HG03460 (cell line): ENCODE data around the gene ZBTB9.

Experiments used
- ATAC-seq: cut with Tn5 transposase; IDR thresholded peaks from one replicate; pipeline ENCODE4 v1.9.1; 2021; ENCODE audit not compliant: unreplicated experiment

The ZBTB9 gene, protein sequence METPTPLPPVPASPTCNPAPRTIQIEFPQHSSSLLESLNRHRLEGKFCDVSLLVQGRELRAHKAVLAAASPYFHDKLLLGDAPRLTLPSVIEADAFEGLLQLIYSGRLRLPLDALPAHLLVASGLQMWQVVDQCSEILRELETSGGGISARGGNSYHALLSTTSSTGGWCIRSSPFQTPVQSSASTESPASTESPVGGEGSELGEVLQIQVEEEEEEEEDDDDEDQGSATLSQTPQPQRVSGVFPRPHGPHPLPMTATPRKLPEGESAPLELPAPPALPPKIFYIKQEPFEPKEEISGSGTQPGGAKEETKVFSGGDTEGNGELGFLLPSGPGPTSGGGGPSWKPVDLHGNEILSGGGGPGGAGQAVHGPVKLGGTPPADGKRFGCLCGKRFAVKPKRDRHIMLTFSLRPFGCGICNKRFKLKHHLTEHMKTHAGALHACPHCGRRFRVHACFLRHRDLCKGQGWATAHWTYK

DNA sequence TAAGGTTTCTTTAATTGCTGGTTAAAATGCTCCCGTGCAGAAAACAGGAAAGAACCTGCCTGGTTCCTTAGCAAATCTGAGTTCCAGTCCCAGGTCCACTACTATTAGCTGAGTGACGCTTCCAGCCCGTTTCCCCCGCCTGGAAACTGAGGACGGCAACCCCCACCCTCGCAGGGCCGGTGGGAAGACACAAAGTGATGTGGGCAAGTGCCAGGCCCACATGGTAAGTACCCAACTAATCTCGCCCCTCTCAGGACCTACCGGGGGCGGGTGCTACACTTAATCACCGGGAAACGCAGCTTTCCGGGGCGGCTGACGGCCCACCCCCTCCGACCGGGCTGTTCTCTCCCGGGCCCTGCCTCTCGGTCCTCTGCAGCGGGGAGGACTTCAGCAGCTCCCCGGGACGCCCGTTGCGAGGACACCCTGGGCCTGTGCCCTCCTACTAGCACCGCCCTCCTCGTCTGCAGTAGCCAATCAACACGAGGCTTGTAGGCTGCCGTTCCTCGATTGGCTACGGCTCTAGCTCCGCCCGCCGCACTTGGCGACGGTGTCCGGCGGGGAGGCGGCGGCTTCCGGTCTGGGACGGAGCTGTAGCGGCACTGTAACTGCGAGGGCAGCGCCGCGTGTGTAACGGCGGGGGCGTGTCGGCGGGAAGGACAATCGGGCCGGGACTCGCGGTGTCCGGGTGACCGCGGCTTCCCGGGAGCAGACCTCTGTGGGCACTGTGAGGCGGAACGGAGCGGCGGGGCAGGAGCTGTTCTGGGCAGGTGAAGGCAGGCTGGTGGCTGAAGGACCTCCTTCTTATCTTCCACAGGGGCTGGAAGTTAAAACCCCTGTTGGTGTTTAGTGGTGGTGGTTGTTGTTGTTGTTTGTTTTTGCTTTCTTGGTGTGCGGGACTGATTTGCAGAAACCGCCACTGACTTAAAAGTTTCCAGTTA, at the start of gene ZBTB9:
Gene ZBTB9 (plus strand): TSS at position 568 of the 938 bp plus-strand sequence. CDS start 525 bp downstream, outside the sequence.
- ATAC-seq, result peak; percentile 98

DNA sequence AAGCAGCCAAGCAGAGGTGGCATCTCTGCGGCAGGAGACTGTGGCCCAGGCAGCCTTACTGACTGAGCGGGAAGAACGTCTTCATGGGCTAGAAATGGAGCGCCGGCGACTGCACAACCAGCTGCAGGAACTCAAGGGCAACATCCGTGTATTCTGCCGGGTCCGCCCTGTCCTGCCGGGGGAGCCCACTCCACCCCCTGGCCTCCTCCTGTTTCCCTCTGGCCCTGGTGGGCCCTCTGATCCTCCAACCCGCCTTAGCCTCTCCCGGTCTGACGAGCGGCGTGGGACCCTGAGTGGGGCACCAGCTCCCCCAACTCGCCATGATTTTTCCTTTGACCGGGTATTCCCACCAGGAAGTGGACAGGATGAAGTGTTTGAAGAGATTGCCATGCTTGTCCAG, 49.5 kb upstream of the ZBTB9 start:
- no peak for ATAC-seq

- ATAC-seq, result no peak
Observed at GRCh38 chr6:33405386-33405940, 48.9 kb upstream of the ZBTB9 start.

- ATAC-seq, result no peak
Observed at GRCh38 chr6:33406126-33406525, 48.2 kb upstream of the ZBTB9 start.

DNA sequence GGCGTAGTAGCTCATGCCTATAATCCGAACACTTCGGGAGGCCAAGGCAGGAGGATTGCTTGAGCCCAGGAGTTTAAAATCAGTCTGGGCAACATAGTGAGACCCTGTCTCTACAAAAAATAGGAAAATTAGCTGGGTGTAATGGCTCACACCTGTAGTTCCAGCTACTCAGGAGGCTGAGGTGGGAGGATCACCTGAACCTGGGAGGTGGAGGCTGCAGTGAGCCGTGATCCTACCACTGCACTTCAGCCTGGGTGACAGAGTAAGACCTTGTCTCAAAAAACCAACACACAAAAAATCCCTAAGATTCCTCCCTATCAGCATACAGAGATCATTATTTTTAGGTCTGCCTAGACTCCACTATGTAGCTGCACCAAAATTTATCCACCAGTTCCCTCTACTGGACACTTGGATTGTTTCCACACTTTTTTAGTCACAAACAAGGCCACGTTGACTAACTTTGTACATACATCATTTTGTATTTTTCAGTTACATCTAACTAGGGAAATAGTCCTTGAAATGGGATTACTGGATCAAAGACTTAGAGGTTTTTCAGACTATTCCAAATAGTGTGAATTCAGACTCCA, 47.2 kb upstream of the ZBTB9 start:
- no peak for ATAC-seq

GRCh38 chr6:33410050-33410710, 44.2 kb upstream of the ZBTB9 start:
- peak; percentile 75 for ATAC-seq

- ATAC-seq, result peak; percentile 40
Observed at GRCh38 chr6:33410711-33411631, 43.4 kb upstream of the ZBTB9 start, which contains the start of gene PHF1. Gene PHF1, plus strand, starts transcription at chr6:33411014. Its CDS starts 1,250 bp downstream, at chr6:33412264.

DNA sequence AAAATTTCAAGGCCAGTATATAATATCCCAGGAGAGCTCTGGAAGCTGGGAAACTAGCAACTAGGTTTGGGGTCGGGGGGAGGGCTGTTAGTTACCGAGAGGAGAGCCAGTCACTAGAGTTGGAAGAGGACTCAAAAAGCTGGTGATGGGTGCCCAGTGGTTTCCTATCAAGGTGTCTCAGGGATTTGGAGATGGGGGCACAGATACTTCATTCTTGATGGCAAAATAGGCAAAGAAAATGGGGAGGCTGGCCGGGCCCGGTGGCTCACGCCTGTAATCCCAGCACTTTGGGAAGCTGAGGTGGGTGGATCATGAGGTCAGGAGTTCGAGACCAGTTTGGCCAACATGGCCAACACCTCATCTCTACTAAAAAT, 42.8 kb upstream of the ZBTB9 start:
- ATAC-seq, result no peak

DNA sequence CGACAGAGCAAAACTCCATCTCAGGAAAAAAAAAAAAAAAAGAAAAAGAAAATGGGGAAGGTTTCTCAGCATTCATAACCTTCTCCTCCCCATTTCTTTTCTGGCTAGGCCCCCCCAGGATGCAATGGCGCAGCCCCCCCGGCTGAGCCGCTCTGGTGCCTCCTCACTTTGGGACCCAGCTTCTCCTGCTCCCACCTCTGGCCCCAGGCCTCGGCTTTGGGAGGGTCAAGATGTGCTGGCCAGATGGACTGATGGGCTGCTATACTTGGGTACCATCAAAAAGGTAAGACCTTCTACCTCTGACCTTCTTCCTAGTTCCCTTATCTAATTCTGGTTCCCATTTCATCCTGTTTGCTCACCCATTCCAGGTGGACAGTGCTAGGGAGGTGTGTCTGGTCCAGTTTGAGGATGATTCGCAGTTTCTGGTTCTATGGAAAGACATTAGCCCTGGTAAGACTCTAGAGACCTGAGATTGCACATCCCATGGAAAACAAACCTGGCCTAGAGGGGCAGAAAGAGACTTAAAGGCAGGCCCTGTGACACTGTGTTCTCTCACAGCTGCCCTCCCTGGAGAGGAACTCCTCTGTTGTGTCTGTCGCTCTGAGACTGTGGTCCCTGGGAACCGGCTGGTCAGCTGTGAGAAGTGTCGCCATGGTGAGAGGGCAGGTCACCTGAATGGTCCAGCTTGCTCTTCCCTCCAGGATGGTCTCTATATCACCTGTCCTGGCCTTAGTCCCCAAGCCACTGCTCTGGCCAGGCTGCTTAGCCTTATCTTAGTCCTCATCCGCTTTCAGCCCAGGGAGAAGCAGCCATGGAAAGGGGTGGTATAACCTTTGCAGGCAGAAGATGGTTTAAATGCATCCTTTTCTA, 42.0 kb upstream of the ZBTB9 start:
- no peak for ATAC-seq

GRCh38 chr6:33413241-33414120, 40.9 kb upstream of the ZBTB9 start:
- no peak for ATAC-seq

DNA sequence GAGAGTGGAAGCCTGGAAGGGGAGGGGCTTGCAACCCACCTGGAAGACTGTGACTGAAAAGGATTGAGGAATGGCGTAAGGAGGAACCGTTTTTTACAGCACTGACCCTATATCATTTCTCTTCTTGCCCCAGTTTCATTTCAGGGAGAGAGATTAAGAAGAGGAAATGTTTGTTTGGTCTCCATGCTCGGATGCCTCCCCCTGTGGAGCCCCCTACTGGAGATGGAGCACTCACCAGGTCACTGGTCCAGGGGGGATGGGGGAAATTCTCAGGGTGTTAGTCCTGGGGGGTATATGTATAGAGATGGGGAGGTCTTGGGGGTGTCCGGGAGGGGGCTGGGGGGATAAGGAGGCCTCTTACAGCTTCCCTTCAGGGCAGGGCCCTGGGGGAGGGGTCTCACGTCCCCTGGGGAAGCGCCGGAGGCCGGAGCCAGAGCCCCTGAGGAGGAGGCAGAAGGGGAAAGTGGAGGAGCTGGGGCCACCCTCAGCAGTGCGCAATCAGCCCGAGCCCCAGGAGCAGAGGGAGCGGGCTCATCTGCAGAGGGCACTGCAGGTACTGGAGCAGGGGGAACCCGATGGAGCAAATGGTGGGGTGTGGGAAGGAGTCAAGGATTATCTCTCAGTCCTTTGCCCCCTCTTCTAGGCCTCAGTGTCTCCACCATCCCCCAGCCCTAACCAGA, 39.6 kb upstream of the ZBTB9 start:
- no peak for ATAC-seq

GRCh38 chr6:33415831-33416230, 38.5 kb upstream of the ZBTB9 start:
- no peak for ATAC-seq

DNA sequence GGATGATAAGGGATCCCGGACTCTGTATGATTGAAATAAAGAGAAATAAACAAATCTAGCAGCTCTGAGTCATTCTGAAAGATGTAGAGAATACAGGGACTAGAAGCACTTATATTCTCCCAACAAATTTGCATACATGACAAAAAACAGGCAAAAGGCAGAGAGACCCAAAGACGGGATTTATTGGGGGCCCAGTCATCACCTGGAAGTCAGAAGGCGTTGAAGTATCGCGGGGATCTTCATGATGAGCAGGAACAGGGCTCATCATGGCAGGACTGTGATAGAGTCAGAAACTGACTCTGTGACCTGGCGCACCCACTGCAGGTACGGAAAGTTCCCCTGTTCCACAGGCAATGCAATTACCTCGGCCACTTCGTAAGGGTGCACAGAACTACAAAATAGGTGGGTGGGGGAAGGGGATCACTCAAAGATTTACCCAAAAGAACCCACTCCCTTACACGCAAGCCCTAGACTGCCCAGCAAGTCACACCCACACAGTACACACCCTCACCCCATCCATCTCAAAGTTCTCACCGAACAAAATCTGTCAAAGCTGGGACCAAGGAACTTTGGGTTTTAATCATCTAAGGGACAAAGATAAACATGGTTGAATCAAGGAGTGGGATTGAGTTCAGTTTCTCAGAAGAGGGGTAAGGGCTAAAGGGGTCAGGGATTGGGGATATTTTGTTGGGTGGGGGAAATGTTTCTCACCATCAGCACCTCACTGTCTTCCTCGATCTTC, 37.8 kb upstream of the ZBTB9 start:
- no peak for ATAC-seq

DNA sequence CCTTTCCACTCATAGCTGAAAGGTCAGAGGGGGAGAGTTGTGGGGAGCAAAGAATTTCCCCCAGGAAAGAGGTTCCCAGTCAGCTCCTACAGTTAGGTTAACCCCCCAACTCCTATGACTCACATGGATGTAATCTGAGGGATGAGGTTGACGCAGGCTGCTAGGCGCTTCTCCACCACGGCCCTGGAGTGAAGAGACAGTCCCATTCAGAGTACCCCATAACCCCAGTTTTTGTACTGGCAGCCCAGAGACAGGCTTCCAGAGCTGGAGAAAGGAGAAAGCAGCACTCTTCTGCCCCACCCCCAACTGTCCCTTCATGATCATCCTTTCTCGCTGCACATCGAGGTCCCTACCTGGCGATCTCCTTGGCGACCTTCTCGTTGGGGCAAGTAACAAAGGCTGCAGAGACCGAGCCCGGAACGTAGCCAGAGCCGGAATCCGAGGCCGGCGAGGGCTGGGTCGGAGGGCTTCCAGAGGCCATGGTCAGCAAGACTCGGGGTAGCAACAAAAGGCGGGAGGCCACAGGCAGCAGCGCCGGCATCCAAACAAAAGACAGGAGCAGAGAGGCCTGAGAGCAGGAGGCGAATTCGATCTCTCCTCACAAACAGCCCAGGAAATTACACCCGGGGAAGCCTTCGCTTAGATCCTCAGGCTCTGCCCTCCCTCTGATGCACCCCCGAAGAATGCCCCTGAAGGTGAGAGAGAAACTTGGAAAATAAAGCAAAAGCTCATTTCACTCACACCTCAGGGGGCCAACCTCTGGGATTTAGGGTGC, 37.1 kb upstream of the ZBTB9 start:
- ATAC-seq, result no peak

DNA sequence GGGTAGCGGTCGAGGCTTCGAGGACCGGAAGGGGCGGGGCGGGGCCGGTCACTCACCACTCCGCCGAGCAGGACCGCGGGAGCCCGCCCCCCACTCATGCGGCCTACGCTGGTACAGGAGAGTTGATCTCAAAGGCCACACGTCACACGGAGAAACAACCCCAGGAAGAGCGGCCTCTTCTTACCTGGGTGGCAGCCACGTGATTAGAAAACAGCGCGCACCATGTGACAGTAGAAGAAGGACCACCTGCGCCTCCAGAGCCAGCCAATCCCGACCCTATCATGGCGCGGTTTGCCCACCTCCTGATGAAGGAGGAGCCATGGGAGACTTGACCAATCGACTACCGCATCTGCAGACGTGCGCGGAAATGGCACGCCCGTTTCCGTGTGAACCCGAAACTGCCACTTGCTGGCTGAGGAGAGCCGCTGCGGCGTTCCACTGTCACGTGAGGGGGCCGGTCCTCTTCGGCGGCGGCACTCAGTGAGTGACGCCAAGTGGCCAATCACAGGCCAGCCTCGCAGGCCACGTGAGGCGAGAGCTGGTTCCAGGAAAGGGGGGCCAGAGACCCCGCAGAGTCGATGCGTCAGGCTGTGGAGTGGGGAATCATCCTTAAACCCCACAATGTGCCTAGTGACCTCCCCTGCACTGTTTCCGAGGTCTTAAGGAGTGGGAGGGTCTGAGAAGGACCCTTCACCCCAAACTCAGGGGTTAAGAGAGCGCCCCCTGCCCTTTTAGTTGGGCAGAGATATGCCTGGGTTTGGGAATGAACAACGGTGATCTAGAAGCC, 36.3 kb upstream of the ZBTB9 start, which contains the start of gene CUTA:
Gene CUTA (minus strand): TSS at position 205 of the 787 bp plus-strand sequence. CDS start 107 bp downstream, at position 98.
- ATAC-seq, result peak; percentile 83
